HepG2 (cell line): Measurements from ENCODE around the gene ANP32B. TPM values are rescaled to one million over a fixed set of nuclear protein-coding genes. Genes with fewer than 3 reads are reported as not detected.

Experiments
- GTF2F1 ChIP-seq: fragments of 150-350 bp; IDR thresholded peaks from 2 replicates; pipeline ENCODE4 v1.6.1; 2014; ENCODE audit warnings: low read length
- HOXA9 ChIP-seq: sonication (generic); formaldehyde crosslinking; IDR thresholded peaks from 2 replicates; pipeline ENCODE4 v1.8.1; 2022; ENCODE audit warnings: missing genetic modification reagents, mild to moderate bottlenecking, moderate library complexity, borderline replicate concordance
- LCORL ChIP-seq, 2 experiments: fragments of 450-650 bp in 1 of 2; sonication (generic) in 1 of 2; formaldehyde crosslinking in 1 of 2; IDR thresholded peaks; 2 replicates each; pipeline versions ENCODE4 v1.5.0 to v1.6.1; 2017 to 2020; ENCODE audit warnings: antibody characterized with exemption in 1 of 2, missing genetic modification reagents in 1 of 2
- MTERF4 ChIP-seq: sonication (generic); formaldehyde crosslinking; IDR thresholded peaks from 2 replicates; pipeline ENCODE4 v1.8.0; 2023; ENCODE audit warnings: mild to moderate bottlenecking, missing genetic modification reagents
- MYC ChIP-seq: sonication (generic); formaldehyde crosslinking; IDR thresholded peaks from 2 replicates; pipeline ENCODE4 v1.9.0; 2021; ENCODE audit warnings: missing genetic modification reagents, borderline replicate concordance
- RAD51 ChIP-seq: fragments of 450-650 bp; IDR thresholded peaks from 2 replicates; pipeline ENCODE4 v1.6.1; 2016; ENCODE audit warnings: borderline replicate concordance
- SIN3A ChIP-seq: IDR thresholded peaks from 2 replicates; pipeline ENCODE4 v1.6.1; 2011; ENCODE audit warnings: low read depth, mild to moderate bottlenecking, control low read depth, low read length, borderline replicate concordance
- ZIK1 ChIP-seq: sonication (generic); formaldehyde crosslinking; IDR thresholded peaks from 2 replicates; pipeline ENCODE4 v1.5.0; 2020; ENCODE audit warnings: mild to moderate bottlenecking, low read depth, missing genetic modification reagents, borderline replicate concordance
- ZMYM4 ChIP-seq: sonication (generic); formaldehyde crosslinking; IDR thresholded peaks from 2 replicates; pipeline ENCODE4 v1.8.1; 2023; ENCODE audit warnings: mild to moderate bottlenecking, missing genetic modification reagents
- ZNF260 ChIP-seq: sonication (generic); formaldehyde crosslinking; IDR thresholded peaks from 2 replicates; pipeline ENCODE4 v1.4.0; 2020; ENCODE audit warnings: missing genetic modification reagents, low read depth, mild to moderate bottlenecking, borderline replicate concordance
- ZNF350 ChIP-seq: sonication (generic); formaldehyde crosslinking; IDR thresholded peaks from 2 replicates; pipeline ENCODE4 v1.4.0; 2020; ENCODE audit warnings: mild to moderate bottlenecking, low read depth, missing genetic modification reagents, borderline replicate concordance
- ZNF430 ChIP-seq: sonication (generic); formaldehyde crosslinking; IDR thresholded peaks from 2 replicates; pipeline ENCODE4 v1.9.0; 2021; ENCODE audit warnings: mild to moderate bottlenecking, missing genetic modification reagents
- ZNF503 ChIP-seq: sonication (generic); formaldehyde crosslinking; IDR thresholded peaks from 2 replicates; pipeline ENCODE4 v1.4.0; 2020; ENCODE audit warnings: missing genetic modification reagents
- polyA plus RNA-seq, 8 experiments: library from polyadenylated mRNA; depleted of rRNA in 3 of 8; stranded (reverse) in 7 of 8; unstranded in 1 of 8; fragments of >200 nt; fragmentation: Illumina TruSeq in 4 of 8; extraction: Trizol in 4 of 8; gene quantifications; 2 replicates each; pipeline versions ENCODE4 v1.2.1 to v1.2.3, GENCODE V29; 2011 to 2016; ENCODE audit warnings: low read depth in 4 of 8, missing spikeins in 1 of 8, mixed read lengths in 1 of 8; ENCODE audit not compliant: insufficient read depth in 1 of 8
- total RNA-seq, 5 experiments: library from RNA; depleted of rRNA; stranded (reverse); fragments of >200 nt; fragmentation: Illumina TruSeq; extraction: Trizol; gene quantifications; 2 replicates each; pipeline ENCODE4 v1.2.3, GENCODE V29; 2016; ENCODE audit warnings: low read depth in 1 of 5
- TF ChIP-seq, protein P1 (sequence below): sonication (generic); formaldehyde crosslinking; IDR thresholded peaks from 2 replicates; pipeline ENCODE4 v1.9.0; 2021; ENCODE audit warnings: mild to moderate bottlenecking, missing genetic modification reagents
- TF ChIP-seq, protein P2 (sequence below): sonication (generic); formaldehyde crosslinking; IDR thresholded peaks from 2 replicates; pipeline ENCODE4 v1.9.0; 2021; ENCODE audit warnings: missing genetic modification reagents, borderline replicate concordance

ANP32B gene
- total and polyA plus RNA-seq, 2 of the 13 experiments (the other 11 are each of a cell fraction or from before 2014, with no cell fraction given), result 22.1 to 37.5 TPM

- TF ChIP-seq, protein P1, sequence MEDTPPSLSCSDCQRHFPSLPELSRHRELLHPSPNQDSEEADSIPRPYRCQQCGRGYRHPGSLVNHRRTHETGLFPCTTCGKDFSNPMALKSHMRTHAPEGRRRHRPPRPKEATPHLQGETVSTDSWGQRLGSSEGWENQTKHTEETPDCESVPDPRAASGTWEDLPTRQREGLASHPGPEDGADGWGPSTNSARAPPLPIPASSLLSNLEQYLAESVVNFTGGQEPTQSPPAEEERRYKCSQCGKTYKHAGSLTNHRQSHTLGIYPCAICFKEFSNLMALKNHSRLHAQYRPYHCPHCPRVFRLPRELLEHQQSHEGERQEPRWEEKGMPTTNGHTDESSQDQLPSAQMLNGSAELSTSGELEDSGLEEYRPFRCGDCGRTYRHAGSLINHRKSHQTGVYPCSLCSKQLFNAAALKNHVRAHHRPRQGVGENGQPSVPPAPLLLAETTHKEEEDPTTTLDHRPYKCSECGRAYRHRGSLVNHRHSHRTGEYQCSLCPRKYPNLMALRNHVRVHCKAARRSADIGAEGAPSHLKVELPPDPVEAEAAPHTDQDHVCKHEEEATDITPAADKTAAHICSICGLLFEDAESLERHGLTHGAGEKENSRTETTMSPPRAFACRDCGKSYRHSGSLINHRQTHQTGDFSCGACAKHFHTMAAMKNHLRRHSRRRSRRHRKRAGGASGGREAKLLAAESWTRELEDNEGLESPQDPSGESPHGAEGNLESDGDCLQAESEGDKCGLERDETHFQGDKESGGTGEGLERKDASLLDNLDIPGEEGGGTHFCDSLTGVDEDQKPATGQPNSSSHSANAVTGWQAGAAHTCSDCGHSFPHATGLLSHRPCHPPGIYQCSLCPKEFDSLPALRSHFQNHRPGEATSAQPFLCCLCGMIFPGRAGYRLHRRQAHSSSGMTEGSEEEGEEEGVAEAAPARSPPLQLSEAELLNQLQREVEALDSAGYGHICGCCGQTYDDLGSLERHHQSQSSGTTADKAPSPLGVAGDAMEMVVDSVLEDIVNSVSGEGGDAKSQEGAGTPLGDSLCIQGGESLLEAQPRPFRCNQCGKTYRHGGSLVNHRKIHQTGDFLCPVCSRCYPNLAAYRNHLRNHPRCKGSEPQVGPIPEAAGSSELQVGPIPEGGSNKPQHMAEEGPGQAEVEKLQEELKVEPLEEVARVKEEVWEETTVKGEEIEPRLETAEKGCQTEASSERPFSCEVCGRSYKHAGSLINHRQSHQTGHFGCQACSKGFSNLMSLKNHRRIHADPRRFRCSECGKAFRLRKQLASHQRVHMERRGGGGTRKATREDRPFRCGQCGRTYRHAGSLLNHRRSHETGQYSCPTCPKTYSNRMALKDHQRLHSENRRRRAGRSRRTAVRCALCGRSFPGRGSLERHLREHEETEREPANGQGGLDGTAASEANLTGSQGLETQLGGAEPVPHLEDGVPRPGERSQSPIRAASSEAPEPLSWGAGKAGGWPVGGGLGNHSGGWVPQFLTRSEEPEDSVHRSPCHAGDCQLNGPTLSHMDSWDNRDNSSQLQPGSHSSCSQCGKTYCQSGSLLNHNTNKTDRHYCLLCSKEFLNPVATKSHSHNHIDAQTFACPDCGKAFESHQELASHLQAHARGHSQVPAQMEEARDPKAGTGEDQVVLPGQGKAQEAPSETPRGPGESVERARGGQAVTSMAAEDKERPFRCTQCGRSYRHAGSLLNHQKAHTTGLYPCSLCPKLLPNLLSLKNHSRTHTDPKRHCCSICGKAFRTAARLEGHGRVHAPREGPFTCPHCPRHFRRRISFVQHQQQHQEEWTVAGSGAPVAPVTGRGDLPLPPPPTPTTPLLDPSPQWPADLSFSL, result 0 out of 2 replicates have a peak, but pooled peaks have one; percentile 36
- TF ChIP-seq, protein P2, sequence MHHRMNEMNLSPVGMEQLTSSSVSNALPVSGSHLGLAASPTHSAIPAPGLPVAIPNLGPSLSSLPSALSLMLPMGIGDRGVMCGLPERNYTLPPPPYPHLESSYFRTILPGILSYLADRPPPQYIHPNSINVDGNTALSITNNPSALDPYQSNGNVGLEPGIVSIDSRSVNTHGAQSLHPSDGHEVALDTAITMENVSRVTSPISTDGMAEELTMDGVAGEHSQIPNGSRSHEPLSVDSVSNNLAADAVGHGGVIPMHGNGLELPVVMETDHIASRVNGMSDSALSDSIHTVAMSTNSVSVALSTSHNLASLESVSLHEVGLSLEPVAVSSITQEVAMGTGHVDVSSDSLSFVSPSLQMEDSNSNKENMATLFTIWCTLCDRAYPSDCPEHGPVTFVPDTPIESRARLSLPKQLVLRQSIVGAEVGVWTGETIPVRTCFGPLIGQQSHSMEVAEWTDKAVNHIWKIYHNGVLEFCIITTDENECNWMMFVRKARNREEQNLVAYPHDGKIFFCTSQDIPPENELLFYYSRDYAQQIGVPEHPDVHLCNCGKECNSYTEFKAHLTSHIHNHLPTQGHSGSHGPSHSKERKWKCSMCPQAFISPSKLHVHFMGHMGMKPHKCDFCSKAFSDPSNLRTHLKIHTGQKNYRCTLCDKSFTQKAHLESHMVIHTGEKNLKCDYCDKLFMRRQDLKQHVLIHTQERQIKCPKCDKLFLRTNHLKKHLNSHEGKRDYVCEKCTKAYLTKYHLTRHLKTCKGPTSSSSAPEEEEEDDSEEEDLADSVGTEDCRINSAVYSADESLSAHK (CRISPR knock-in tag), result no peak
- no peak for TF ChIP-seq GTF2F1
- peak; percentile 31; the same call in 1 of the 2 replicates for TF ChIP-seq ZMYM4
- TF ChIP-seq ZNF503 (CRISPR knock-in tag), result no peak
- no peak for TF ChIP-seq LCORL (IDR thresholded peaks at IDR 0.05)
- TF ChIP-seq LCORL (CRISPR knock-in tag; IDR thresholded peaks at IDR 0.05), result peak; percentile 39; the same call in 1 of the 2 replicates
- TF ChIP-seq RAD51, result no peak
- no peak for TF ChIP-seq HOXA9 (CRISPR knock-in tag)
- no peak for TF ChIP-seq MYC (CRISPR knock-in tag)
- TF ChIP-seq ZNF260 (CRISPR knock-in tag), result no peak
- no peak for TF ChIP-seq SIN3A
- TF ChIP-seq ZNF350 (CRISPR knock-in tag), result 0 out of 2 replicates have a peak, but pooled peaks have one; percentile 18
- TF ChIP-seq ZNF430, result no peak
- TF ChIP-seq MTERF4 (CRISPR knock-in tag), result 0 out of 2 replicates have a peak, but pooled peaks have one; percentile 25
- no peak for TF ChIP-seq ZIK1 (CRISPR knock-in tag)
Measured at GRCh38 chr9:98034593-98035546, 51.7 kb downstream of the ANP32B start (continued).
